Measurements from ENCODE around the gene TMOD2.
A peak's percentile ranks its signal among the peaks of the same experiment; 100 is the strongest.

Gene TMOD2

DNA sequence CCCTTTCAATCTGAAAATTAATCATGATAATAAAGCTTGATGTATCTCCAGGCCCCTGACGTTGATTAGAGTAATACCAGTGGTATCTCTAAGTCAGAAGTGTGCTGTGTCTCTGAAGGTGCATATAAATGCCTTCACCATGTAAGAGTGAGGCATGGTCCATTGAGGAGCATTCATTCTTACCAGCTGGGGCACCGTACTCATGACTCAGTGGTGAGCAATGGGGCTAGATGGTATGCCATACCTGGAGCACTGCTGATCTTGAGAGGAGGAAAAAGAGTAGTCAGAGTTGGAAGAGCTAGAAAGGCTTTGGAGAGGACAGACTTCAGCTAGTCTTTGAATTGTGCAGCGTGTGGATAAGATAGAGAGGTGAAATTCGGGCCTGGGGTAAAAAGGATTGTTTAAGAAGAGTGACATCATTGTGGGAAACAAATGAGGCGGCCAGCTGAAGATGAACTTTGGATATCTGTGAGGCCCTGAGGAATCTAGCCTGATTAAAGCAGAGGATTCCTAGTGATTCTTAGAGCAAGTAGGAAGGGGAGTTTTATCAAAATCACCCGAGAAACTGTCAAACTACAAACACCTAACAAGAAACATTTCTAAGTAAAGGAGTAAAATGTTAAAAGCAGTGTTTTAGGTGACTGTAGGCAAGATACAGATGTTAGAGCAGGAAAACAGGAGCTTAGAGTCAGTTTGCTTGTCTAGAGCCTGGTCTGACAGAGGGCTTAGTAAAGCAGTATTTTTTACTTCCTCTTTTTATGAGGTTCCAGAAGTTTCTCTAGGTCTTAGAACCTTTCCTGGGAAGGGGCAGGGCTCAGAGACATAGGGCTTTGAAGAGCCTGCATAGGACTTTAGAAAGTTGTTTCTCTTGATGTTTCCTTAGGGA, 91.7 kb downstream of the TMOD2 start:
- CTCF ChIA-PET: interaction anchor here (0.6 kb wide), 1 partner anchor 11 kb away, joined by 3 read pairs; no protein-coding TSS in a partner anchor

DNA sequence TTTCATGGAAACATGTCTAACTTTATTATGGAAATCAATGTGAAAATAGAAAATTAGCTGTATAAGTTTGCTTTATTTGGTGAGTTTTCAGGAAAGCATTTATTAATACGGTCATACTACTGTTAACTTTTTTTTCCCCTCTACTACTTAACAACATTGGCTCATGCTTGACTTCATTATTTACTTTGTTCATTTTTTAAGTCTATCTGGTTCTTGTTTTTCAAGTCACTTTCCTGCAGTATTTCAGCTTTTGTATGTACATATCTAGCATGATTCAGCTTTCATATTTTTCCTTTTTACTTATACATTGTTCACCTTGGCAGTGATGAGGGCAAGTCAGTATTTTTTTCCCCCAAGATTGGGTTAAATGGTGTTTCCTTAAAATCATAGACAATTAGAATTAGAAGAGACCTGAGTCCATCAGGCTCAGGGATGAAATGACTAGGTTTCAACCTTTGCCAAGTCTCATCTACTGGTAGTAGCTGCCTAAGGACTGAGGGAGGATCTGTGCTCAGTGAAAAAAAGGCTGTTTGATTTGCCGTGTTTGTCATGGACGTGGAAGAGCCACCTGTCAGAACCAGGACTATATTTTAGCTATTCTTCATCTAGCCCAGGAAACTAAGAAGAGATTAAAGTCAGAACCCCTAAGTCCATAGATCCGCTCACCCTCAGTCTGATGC, 93.5 kb downstream of the TMOD2 start:
- TF ChIP-seq L3MBTL2 (conservative IDR thresholded peaks at IDR 0.05) (no peak), HDGF (IDR thresholded peaks at IDR 0.05; ENCODE audit: borderline replicate concordance) (no peak), SUZ12 (IDR thresholded peaks at IDR 0.05) (no peak), ARNT (IDR thresholded peaks at IDR 0.05) (no peak), TARDBP (IDR thresholded peaks at IDR 0.05) (no peak), SP1 (IDR thresholded peaks at IDR 0.05) (no peak), CTBP1 (IDR thresholded peaks at IDR 0.05; ENCODE audit: borderline replicate concordance) (no peak), BHLHE40 (IDR thresholded peaks at IDR 0.05; ENCODE audit: borderline replicate concordance) (no peak), ELF4 (IDR thresholded peaks at IDR 0.05) (no peak), FOXK2 (IDR thresholded peaks at IDR 0.05) (no peak), FOXA1 (IDR thresholded peaks at IDR 0.05) (no peak), ZNF384 (IDR thresholded peaks at IDR 0.05) (no peak), LEF1 (IDR thresholded peaks at IDR 0.05; ENCODE audit: borderline replicate concordance) (no peak)
- TF ChIP-seq, protein P1, sequence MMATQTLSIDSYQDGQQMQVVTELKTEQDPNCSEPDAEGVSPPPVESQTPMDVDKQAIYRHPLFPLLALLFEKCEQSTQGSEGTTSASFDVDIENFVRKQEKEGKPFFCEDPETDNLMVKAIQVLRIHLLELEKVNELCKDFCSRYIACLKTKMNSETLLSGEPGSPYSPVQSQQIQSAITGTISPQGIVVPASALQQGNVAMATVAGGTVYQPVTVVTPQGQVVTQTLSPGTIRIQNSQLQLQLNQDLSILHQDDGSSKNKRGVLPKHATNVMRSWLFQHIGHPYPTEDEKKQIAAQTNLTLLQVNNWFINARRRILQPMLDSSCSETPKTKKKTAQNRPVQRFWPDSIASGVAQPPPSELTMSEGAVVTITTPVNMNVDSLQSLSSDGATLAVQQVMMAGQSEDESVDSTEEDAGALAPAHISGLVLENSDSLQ (IDR thresholded peaks at IDR 0.05): no peak
- ChIA-PET POLR2A (no interaction called here), CTCF (no interaction called here)
- DNase-seq (ENCODE audit: extremely low spot score): no peak

More for the DNA sequence above, 91.7 kb downstream of the TMOD2 start:
- POLR2A ChIA-PET: interaction anchor here (1.4 kb wide), 1 partner anchor 13 kb away, joined by 4 read pairs; no protein-coding TSS in a partner anchor
- DNase-seq (ENCODE audit: extremely low spot score): no peak
- TF ChIP-seq, protein P1 (IDR thresholded peaks at IDR 0.05): no peak
- no peak for TF ChIP-seq BHLHE40 (IDR thresholded peaks at IDR 0.05; ENCODE audit: borderline replicate concordance)
- no peak for TF ChIP-seq ELF4 (IDR thresholded peaks at IDR 0.05)
- no peak for TF ChIP-seq SUZ12 (IDR thresholded peaks at IDR 0.05)
- no peak for TF ChIP-seq FOXK2 (IDR thresholded peaks at IDR 0.05)
- TF ChIP-seq FOXA1 (IDR thresholded peaks at IDR 0.05): no peak
- no peak for TF ChIP-seq HDGF (IDR thresholded peaks at IDR 0.05; ENCODE audit: borderline replicate concordance)
- no peak for TF ChIP-seq LEF1 (IDR thresholded peaks at IDR 0.05; ENCODE audit: borderline replicate concordance)
- TF ChIP-seq ZNF384 (IDR thresholded peaks at IDR 0.05): no peak
- TF ChIP-seq L3MBTL2 (conservative IDR thresholded peaks at IDR 0.05): no peak
- TF ChIP-seq TARDBP (IDR thresholded peaks at IDR 0.05): no peak
- TF ChIP-seq ARNT (IDR thresholded peaks at IDR 0.05): no peak
- TF ChIP-seq CTBP1 (IDR thresholded peaks at IDR 0.05; ENCODE audit: borderline replicate concordance): no peak
- no peak for TF ChIP-seq NFRKB (IDR thresholded peaks at IDR 0.05)

DNA sequence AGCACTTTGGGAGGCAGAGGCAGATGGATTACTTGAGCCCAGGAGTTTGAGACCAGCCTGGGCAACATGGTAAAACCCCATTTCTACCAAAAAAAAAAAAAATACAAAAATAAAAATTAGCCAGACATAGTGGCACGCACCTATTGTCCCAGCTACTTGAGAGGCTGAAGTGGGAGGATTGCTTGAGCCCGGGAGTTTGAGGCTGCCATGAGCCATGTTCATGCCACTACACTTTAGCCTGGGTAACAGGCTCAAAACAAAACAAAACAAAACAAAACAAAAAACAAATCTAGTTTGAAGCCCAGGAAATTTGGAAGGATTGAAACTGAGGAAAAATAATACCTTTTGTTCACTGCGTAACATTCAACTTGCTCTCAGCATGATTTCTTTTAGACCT, 94.7 kb downstream of the TMOD2 start:
- TF ChIP-seq ZNF384 (IDR thresholded peaks at IDR 0.05) (no peak), TARDBP (IDR thresholded peaks at IDR 0.05) (no peak), L3MBTL2 (conservative IDR thresholded peaks at IDR 0.05) (no peak), FOXA1 (IDR thresholded peaks at IDR 0.05) (no peak), LEF1 (IDR thresholded peaks at IDR 0.05; ENCODE audit: borderline replicate concordance) (no peak), SP1 (IDR thresholded peaks at IDR 0.05) (no peak), ARNT (IDR thresholded peaks at IDR 0.05) (no peak), ELF4 (IDR thresholded peaks at IDR 0.05) (no peak), SUZ12 (IDR thresholded peaks at IDR 0.05) (no peak), FOXK2 (IDR thresholded peaks at IDR 0.05) (no peak), NFRKB (IDR thresholded peaks at IDR 0.05) (no peak), CTBP1 (IDR thresholded peaks at IDR 0.05; ENCODE audit: borderline replicate concordance) (no peak), FOXM1 (IDR thresholded peaks at IDR 0.05; ENCODE audit: borderline replicate concordance) (no peak), BHLHE40 (IDR thresholded peaks at IDR 0.05; ENCODE audit: borderline replicate concordance) (no peak)
- TF ChIP-seq, protein P1 (IDR thresholded peaks at IDR 0.05): no peak
- no peak for DNase-seq (ENCODE audit: extremely low spot score)
- CTCF ChIA-PET: no interaction called here
- POLR2A ChIA-PET: no interaction called here

DNA sequence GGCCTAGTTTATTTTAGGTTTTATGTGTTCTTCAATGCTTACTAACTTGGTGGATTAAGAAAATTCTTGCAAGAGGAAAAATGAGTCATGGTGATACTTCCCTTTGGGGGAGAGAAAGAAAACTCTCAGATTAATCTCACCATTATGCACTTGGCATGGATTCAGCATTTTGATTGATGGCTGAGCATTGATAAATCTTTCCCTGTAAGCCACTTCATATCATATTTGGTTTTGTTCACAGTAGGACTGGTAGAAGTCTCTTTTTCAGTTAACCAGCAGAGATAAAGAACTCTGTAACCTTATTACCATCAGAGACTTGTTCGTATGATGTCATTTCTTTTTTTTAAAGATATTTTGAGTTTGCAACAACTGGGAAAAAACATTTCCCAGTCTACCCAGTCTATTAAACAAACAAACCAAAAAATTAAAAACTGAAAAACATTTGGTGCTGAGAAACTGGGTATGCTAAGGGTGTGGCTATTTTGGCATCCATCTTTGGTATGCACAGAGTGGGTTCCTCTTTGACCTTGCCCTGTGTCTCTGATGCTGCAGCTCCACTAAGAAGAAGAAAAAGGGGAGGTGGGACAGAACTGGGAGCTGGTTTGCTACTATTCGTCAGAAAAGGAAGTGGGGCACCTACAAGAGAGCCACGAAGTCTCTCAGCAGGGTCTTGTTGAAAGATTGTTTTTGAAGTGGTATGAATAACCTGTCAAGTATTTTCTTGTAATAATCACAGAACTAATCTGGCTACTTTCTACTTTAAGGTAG, 95.2 kb downstream of the TMOD2 start:
- DNase-seq (ENCODE audit: extremely low spot score): no peak
- CTCF ChIA-PET: no interaction called here
- no peak for TF ChIP-seq HDGF (IDR thresholded peaks at IDR 0.05; ENCODE audit: borderline replicate concordance)
- TF ChIP-seq, protein P1 (IDR thresholded peaks at IDR 0.05): peak; percentile 61
- POLR2A ChIA-PET: no interaction called here

DNA sequence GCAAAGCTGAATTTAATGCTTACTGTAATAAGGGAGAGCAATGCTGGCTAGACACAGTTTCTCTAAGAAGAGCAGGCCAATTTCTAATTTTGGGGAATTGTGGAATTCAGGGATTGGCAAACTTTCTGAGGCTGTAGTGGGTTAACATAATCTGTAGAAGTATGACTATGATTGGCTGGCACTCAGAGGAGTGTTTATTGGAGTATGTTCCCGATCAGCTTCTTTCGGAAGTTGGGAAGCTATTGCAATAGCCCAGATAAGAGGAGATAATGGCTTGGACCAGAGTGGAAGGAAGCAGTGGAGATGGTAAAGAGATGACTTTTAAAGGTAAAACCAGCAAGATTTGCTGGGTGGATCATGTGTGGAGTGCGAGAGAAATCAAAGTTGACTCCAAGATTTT, 97.4 kb downstream of the TMOD2 start:
- TF ChIP-seq HDGF (IDR thresholded peaks at IDR 0.05; ENCODE audit: borderline replicate concordance): no peak
- ChIA-PET CTCF (no interaction called here), POLR2A (no interaction called here)
- no peak for DNase-seq (ENCODE audit: extremely low spot score)

All from HEK293T (cell line).